Skin of body (tissue), 3 donors: ENCODE results near the gene HS3ST4. TPM values are rescaled to one million over a fixed set of nuclear protein-coding genes. Genes with fewer than 3 reads are reported as not detected.

ENCODE experiments used
- DNase-seq: peaks from one replicate; lab custom pipeline; 2025; lab: John Stamatoyannopoulos, UW
- small RNA-seq: library from RNA; depleted of rRNA; stranded (forward); fragments of <200 nt; gene quantifications from one replicate; pipeline ENCODE3, GENCODE V24; 2014; ENCODE audit warnings: low replicate concordance
- total RNA-seq: library from RNA; depleted of rRNA; stranded (reverse); fragments of >200 nt; gene quantifications from one replicate; pipeline ENCODE4 v1.2.3, GENCODE V29; 2014

Gene HS3ST4
- total RNA-seq, 1 donor from 2014 or later: 0.10 TPM

DNA sequence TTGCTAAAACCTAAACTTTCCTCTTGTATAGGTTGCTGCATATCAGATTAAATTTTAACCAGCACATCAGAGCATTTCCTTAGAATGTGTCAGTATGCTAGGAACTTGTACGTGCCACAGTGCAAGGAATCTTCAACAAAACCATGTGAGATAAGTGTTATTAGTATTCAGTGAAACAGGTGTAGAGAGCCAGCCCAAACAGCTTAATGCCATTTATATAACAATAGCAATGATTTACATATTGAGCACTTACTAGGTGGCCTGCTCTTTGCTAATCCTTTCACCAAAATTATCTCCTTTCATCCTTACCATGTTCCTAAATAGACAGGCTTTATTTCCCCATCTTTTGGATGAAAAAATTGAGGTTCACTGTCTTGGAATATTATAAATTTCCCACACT is 485.7 kb downstream of the HS3ST4 start:
- no peak for DNase-seq

DNA sequence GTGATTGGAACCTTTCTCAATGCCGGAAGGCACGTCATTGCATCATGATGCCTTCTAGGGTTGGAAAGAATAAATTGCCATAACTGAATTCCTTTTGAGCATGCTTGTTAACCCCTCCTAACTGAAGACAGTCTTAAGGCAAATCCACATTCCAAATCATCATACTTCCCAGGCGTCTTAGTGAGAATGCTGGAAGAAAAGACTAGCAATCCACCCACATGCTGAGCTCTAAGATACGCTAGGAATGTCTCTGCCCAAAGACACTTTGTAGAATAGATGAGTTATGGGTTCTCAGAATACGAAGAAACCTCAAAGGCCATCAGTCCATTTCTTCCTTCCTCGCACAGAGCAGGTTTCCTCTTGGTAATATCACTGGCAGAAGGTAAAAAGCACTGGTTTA is 486.5 kb downstream of the HS3ST4 start:
- no peak for DNase-seq

DNA sequence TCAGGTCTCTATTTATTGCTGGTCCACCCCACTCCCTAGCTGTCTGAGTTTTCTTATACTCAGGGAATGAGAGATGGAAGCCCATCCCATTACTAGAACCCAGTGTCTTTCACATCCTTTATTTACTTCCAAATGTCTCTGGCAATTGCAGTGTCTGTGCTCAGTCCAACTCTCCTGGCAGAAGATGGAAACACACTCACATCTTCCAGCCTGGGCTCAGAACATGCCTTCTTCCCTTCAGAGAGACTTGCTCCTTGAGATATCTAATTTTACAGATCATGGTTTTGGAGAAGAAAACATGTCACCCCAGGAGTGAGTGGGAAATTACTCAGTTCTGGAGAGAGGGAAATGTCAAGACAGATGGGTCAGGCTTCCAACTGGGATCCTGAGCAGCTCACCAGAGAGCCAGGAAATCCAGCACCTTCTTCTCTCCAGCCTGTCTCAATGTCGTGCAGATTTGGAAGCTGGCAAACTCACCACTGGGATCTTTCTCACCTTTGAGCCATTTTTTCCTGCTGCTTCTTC is 494.4 kb downstream of the HS3ST4 start:
- DNase-seq: no peak

Small RNA genes lying within 50 kb of the gene (small RNA-seq; reads per million reads assigned to genes)
- gene HMGN2P3: not detected
- gene MIR548W: not detected
- not detected for gene RNA5SP405
